Nephron progenitor cell (in vitro differentiated cells): Measurements from ENCODE around the gene ATP2A2.

Experiments
- DNase-seq: peaks from one replicate; pipeline ENCODE4 v3.0.0; 2021
- H3K27ac Mint-ChIP-seq: 2 replicates; pipeline ENCODE4 v1.8.0; 2021; ENCODE audit warnings: mild to moderate bottlenecking, moderate library complexity, mixed read lengths
- H3K27me3 Mint-ChIP-seq: 2 replicates; pipeline ENCODE4 v1.8.0; 2021; ENCODE audit warnings: mild to moderate bottlenecking, low read depth, mixed read lengths; ENCODE audit not compliant: poor library complexity
- H3K36me3 Mint-ChIP-seq: 2 replicates; pipeline ENCODE4 v1.8.0; 2021; ENCODE audit warnings: low read depth, mixed read lengths
- H3K4me1 Mint-ChIP-seq: 2 replicates; pipeline ENCODE4 v1.8.0; 2021; ENCODE audit warnings: mixed read lengths
- H3K4me3 Mint-ChIP-seq: 2 replicates; pipeline ENCODE4 v1.8.0; 2021; ENCODE audit warnings: mild to moderate bottlenecking, moderate library complexity, mixed read lengths
- H3K9me3 Mint-ChIP-seq: 2 replicates; pipeline ENCODE4 v1.8.0; 2021; ENCODE audit warnings: mild to moderate bottlenecking, moderate library complexity, mixed read lengths
- CTCF ChIP-seq: fragments of 200-600 bp; sonication (generic); IDR thresholded peaks from 2 replicates; pipeline ENCODE4 v1.5.0; 2021; ENCODE audit warnings: antibody characterized with exemption

The ATP2A2 gene

GRCh38 chr12:110281549-110282299 is 677 bp downstream of the ATP2A2 start:
- peak overlapping the region; percentile 95 for H3K4me3 Mint-ChIP-seq
- peaks cover 66% of the 10 kb centered on the region for H3K4me1 Mint-ChIP-seq
- H3K27ac Mint-ChIP-seq = peak overlapping the region; percentile 98
- DNase-seq = peak; percentile 62
- H3K9me3 Mint-ChIP-seq = no peaks in the 10 kb centered on the region
- peaks cover 30% of the 10 kb centered on the region for H3K36me3 Mint-ChIP-seq
- H3K27me3 Mint-ChIP-seq = peaks cover 5% of the 10 kb centered on the region
- TF ChIP-seq CTCF = no peak

GRCh38 chr12:110282300-110282860 is 1.3 kb downstream of the ATP2A2 start:
- Mint-ChIP-seq H3K27ac (peak overlapping the region; percentile 98), H3K4me1 (peaks cover 65% of the 10 kb centered on the region), H3K9me3 (no peaks in the 10 kb centered on the region), H3K36me3 (peaks cover 35% of the 10 kb centered on the region), H3K27me3 (peaks cover 3% of the 10 kb centered on the region), H3K4me3 (peak overlapping the region; percentile 95)
- no peak for DNase-seq
- TF ChIP-seq CTCF = no peak

GRCh38 chr12:110282956-110283817 is 2.1 kb downstream of the ATP2A2 start:
- Mint-ChIP-seq H3K4me3 (peak overlapping the region; percentile 95), H3K36me3 (peaks cover 43% of the 10 kb centered on the region), H3K27me3 (peaks cover 3% of the 10 kb centered on the region), H3K27ac (peak overlapping the region; percentile 98), H3K4me1 (peaks cover 57% of the 10 kb centered on the region), H3K9me3 (no peaks in the 10 kb centered on the region)
- TF ChIP-seq CTCF = no peak
- no peak for DNase-seq

GRCh38 chr12:110284597-110284996 is 3.5 kb downstream of the ATP2A2 start:
- Mint-ChIP-seq H3K9me3 (no peaks in the 10 kb centered on the region), H3K27ac (peak overlapping the region; percentile 46), H3K27me3 (no peaks in the 10 kb centered on the region), H3K4me1 (peaks cover 57% of the 10 kb centered on the region), H3K4me3 (peak overlapping the region; percentile 95), H3K36me3 (peaks cover 57% of the 10 kb centered on the region)
- TF ChIP-seq CTCF = no peak
- no peak for DNase-seq

GRCh38 chr12:110286623-110287022 is 5.6 kb downstream of the ATP2A2 start:
- no peak for TF ChIP-seq CTCF
- Mint-ChIP-seq H3K4me3 (no peak overlapping the region), H3K36me3 (peaks cover 78% of the 10 kb centered on the region)

More at GRCh38 chr12:110286623-110287022, 5.6 kb downstream of the ATP2A2 start:
- no peaks in the 10 kb centered on the region for H3K9me3 Mint-ChIP-seq
- no peaks in the 10 kb centered on the region for H3K27me3 Mint-ChIP-seq
- H3K4me1 Mint-ChIP-seq = peaks cover 49% of the 10 kb centered on the region
- no peak overlapping the region for H3K27ac Mint-ChIP-seq
- DNase-seq = no peak
